GM23338 (cell line): Measurements from ENCODE around the gene CETN2. TPM values are rescaled to one million over a fixed set of nuclear protein-coding genes. Genes with fewer than 3 reads are reported as not detected.

ENCODE experiments used
- ATAC-seq: fragments of 200-7000 bp; cut with Tn5 transposase; 3 replicates; pipeline ENCODE4 v1.9.1; 2020
- DNase-seq: peaks from one replicate; pipeline ENCODE4 v3.0.0-alpha.2; 2015; ENCODE audit warnings: low spot score
- H2AFZ ChIP-seq: fragments of 200-600 bp; sonication (generic); 2 replicates; pipeline ENCODE4 v1.8.0; 2016; ENCODE audit warnings: antibody characterized with exemption, mild to moderate bottlenecking, moderate library complexity
- H3F3A ChIP-seq: fragments of 200-600 bp; sonication (generic); replicated peaks from 2 replicates; pipeline ENCODE4 v1.8.0; 2017; ENCODE audit warnings: antibody characterized with exemption, mixed run types, low read depth
- H3K27ac ChIP-seq: fragments of 200-600 bp; sonication (generic); 2 replicates; pipeline ENCODE4 v1.6.1; 2016; ENCODE audit warnings: low read depth
- H3K27me3 ChIP-seq: fragments of 200-600 bp; sonication (generic); 2 replicates; pipeline ENCODE4 v1.8.0; 2016; ENCODE audit warnings: mild to moderate bottlenecking, mixed run types, moderate library complexity; ENCODE audit not compliant: insufficient read depth
- H3K36me3 ChIP-seq: fragments of 200-600 bp; sonication (generic); 2 replicates; pipeline ENCODE4 v1.8.0; 2016; ENCODE audit warnings: mild to moderate bottlenecking; ENCODE audit not compliant: insufficient read depth
- H3K4me1 ChIP-seq: fragments of 200-600 bp; sonication (generic); 2 replicates; pipeline ENCODE4 v1.8.0; 2016; ENCODE audit warnings: mild to moderate bottlenecking, moderate library complexity; ENCODE audit not compliant: insufficient read depth
- H3K4me2 ChIP-seq: fragments of 200-600 bp; sonication (generic); 2 replicates; pipeline ENCODE4 v1.7.1; 2017; ENCODE audit warnings: mixed run types
- H3K4me3 ChIP-seq: fragments of 200-600 bp; sonication (generic); 2 replicates; pipeline ENCODE4 v1.6.1; 2016; ENCODE audit warnings: mixed run types
- H3K79me2 ChIP-seq: fragments of 200-600 bp; sonication (generic); replicated peaks from 2 replicates; pipeline ENCODE4 v1.8.0; 2017; ENCODE audit warnings: mild to moderate bottlenecking; ENCODE audit not compliant: insufficient read depth
- H3K9me2 ChIP-seq: fragments of 200-600 bp; sonication (generic); 2 replicates; pipeline ENCODE4 v1.8.0; 2017; ENCODE audit not compliant: insufficient read depth
- H4K20me1 ChIP-seq: fragments of 200-600 bp; sonication (generic); replicated peaks from 2 replicates; pipeline ENCODE4 v1.8.0; 2017; ENCODE audit warnings: mild to moderate bottlenecking; ENCODE audit not compliant: insufficient read depth
- H3K27ac Mint-ChIP-seq: 2 replicates; pipeline ENCODE4 v1.8.0; 2020; ENCODE audit warnings: inconsistent platforms, mild to moderate bottlenecking, moderate library complexity, mixed read lengths
- H3K27me3 Mint-ChIP-seq: 3 replicates; pipeline ENCODE4 v1.8.0; 2022; ENCODE audit warnings: low read depth, mild to moderate bottlenecking, moderate library complexity, mixed read lengths, inconsistent platforms; ENCODE audit not compliant: insufficient read depth, poor library complexity
- H3K36me3 Mint-ChIP-seq: 3 replicates; pipeline ENCODE4 v1.8.0; 2021; ENCODE audit warnings: low read depth, mild to moderate bottlenecking, inconsistent platforms, moderate library complexity, mixed read lengths
- H3K4me1 Mint-ChIP-seq: 3 replicates; pipeline ENCODE4 v1.8.0; 2020; ENCODE audit warnings: mild to moderate bottlenecking, inconsistent platforms, mixed read lengths
- H3K4me3 Mint-ChIP-seq: 3 replicates; pipeline ENCODE4 v1.8.0; 2021; ENCODE audit warnings: moderate library complexity, mild to moderate bottlenecking, inconsistent platforms, mixed read lengths
- H3K9me3 Mint-ChIP-seq: 3 replicates; pipeline ENCODE4 v1.8.0; 2020; ENCODE audit warnings: moderate library complexity, mild to moderate bottlenecking, inconsistent platforms, mixed read lengths
- CTCF ChIP-seq, 2 experiments: fragments of 200-600 bp in 1 of 2; sonication (generic) in 1 of 2; conservative IDR thresholded peaks; 2 replicates each; pipeline versions ENCODE4 v1.5.1 to v1.6.1; 2016 to 2017; ENCODE audit warnings: antibody characterized with exemption in 2 of 2, low read depth in 2 of 2, mild to moderate bottlenecking in 2 of 2, moderate library complexity in 1 of 2
- ETS1 ChIP-seq: IDR thresholded peaks from 2 replicates; pipeline ENCODE4 v1.6.1; 2016; ENCODE audit warnings: antibody characterized with exemption
- EZH2 ChIP-seq: fragments of 200-600 bp; sonication (generic); IDR thresholded peaks from one replicate; pipeline ENCODE4 v1.8.0; 2017; ENCODE audit warnings: antibody characterized with exemption, mild to moderate bottlenecking, low read depth; ENCODE audit not compliant: unreplicated experiment
- JUNB ChIP-seq: IDR thresholded peaks from one replicate; pipeline ENCODE4 v1.6.1; 2016; ENCODE audit warnings: antibody characterized with exemption; ENCODE audit not compliant: unreplicated experiment
- NANOG ChIP-seq: IDR thresholded peaks from 2 replicates; pipeline ENCODE4 v1.6.1; 2016; ENCODE audit warnings: antibody characterized with exemption, borderline replicate concordance
- REST ChIP-seq: IDR thresholded peaks from one replicate; pipeline ENCODE4 v1.6.1; 2018; ENCODE audit warnings: antibody characterized with exemption; ENCODE audit not compliant: unreplicated experiment
- ZNF114 ChIP-seq: fragments of 250-450 bp; sonication (Bioruptor Pico); IDR thresholded peaks from 2 replicates; pipeline ENCODE4 v1.5.0; 2020; ENCODE audit warnings: mild to moderate bottlenecking, moderate library complexity
- ZNF331 ChIP-seq: fragments of 250-450 bp; sonication (Bioruptor Pico); IDR thresholded peaks from 2 replicates; pipeline ENCODE4 v1.5.0; 2020; ENCODE audit warnings: low read depth, mild to moderate bottlenecking, moderate library complexity
- ZNF462 ChIP-seq: fragments of 250-450 bp; sonication (Bioruptor Pico); IDR thresholded peaks from 2 replicates; pipeline ENCODE4 v1.5.0; 2020; ENCODE audit warnings: mild to moderate bottlenecking, moderate library complexity
- polyA plus RNA-seq: library from polyadenylated mRNA; unstranded; fragments of >200 nt; fragmentation: Nextera tagmentation; extraction: Ambion mirVana; gene quantifications from 2 replicates; pipeline ENCODE4 v1.2.1, GENCODE V29; 2016
- total RNA-seq: library from RNA; depleted of rRNA; stranded (reverse); fragments of >200 nt; shearing (Covaris generic); gene quantifications from 2 replicates; pipeline ENCODE4 v1.2.3, GENCODE V29; 2014

Gene CETN2
- total and polyA plus RNA-seq, 2 experiments from 2014 or later: 23.9 to 53.7 TPM

- TF ChIP-seq CTCF (conservative IDR thresholded peaks at IDR 0.05; ENCODE audit: low read depth in 2 of 2) (no peak), ZNF114 (no peak)
These were observed 34.8 kb upstream of the CETN2 start (continued) for GRCh38 chrX:152865232-152865920.

GRCh38 chrX:152861826-152862225, 31.3 kb upstream of the CETN2 start:
- Histone ChIP-seq H3K27ac (no peak overlapping the region), H4K20me1 (no peaks in the 10 kb centered on the region), H2AFZ (no peak overlapping the region), H3F3A (no peaks in the 10 kb centered on the region), H3K79me2 (no peaks in the 10 kb centered on the region), H3K4me1 (no peaks in the 10 kb centered on the region), H3K27me3 (no peaks in the 10 kb centered on the region), H3K4me3 (no peak overlapping the region), H3K9me2 (no peaks in the 10 kb centered on the region), H3K4me2 (no peak overlapping the region), H3K36me3 (no peaks in the 10 kb centered on the region)
- Mint-ChIP-seq H3K9me3 (no peaks in the 10 kb centered on the region; the same call in 2 of the 3 replicates), H3K27ac (no peak overlapping the region), H3K4me3 (no peak overlapping the region), H3K4me1 (no peaks in the 10 kb centered on the region), H3K27me3 (no peaks in the 10 kb centered on the region), H3K36me3 (peaks cover 27% of the 10 kb centered on the region)
- DNase-seq: no peak
- no peak for ATAC-seq
- no peak for TF ChIP-seq NANOG
- no peak for TF ChIP-seq CTCF (conservative IDR thresholded peaks at IDR 0.05; ENCODE audit: low read depth in 2 of 2)
- TF ChIP-seq ZNF331 (CRISPR knock-in tag): no peak
- no peak for TF ChIP-seq REST
- no peak for TF ChIP-seq EZH2
- no peak for TF ChIP-seq ETS1
- no peak for TF ChIP-seq ZNF462 (CRISPR knock-in tag)
- no peak for TF ChIP-seq JUNB
